GM10847 (cell line): Measurements from ENCODE around the gene ZBP1.

ENCODE experiments used
- POLR2A ChIP-seq: IDR thresholded peaks from 2 replicates; pipeline ENCODE4 v1.6.1; 2011; ENCODE audit not compliant: insufficient read length; ENCODE audit errors: extremely low read depth

Gene ZBP1

GRCh38 chr20:57570145-57570850, 49.9 kb downstream of the ZBP1 start:
- no peak for TF ChIP-seq POLR2A

GRCh38 chr20:57568960-57569359, 51.3 kb downstream of the ZBP1 start:
- TF ChIP-seq POLR2A, result no peak

GRCh38 chr20:57568088-57568896, 51.9 kb downstream of the ZBP1 start:
- no peak for TF ChIP-seq POLR2A

GRCh38 chr20:57567471-57568079, 52.7 kb downstream of the ZBP1 start:
- no peak for TF ChIP-seq POLR2A

GRCh38 chr20:57566803-57567459, 53.3 kb downstream of the ZBP1 start:
- TF ChIP-seq POLR2A, result no peak

GRCh38 chr20:57566399-57566798, 53.8 kb downstream of the ZBP1 start:
- TF ChIP-seq POLR2A, result no peak

GRCh38 chr20:57564951-57565642, 55.1 kb downstream of the ZBP1 start:
- TF ChIP-seq POLR2A, result no peak

- no peak for TF ChIP-seq POLR2A
These were observed 55.9 kb downstream of the ZBP1 start for GRCh38 chr20:57564180-57564802.

GRCh38 chr20:57563522-57563921, 56.7 kb downstream of the ZBP1 start:
- no peak for TF ChIP-seq POLR2A

GRCh38 chr20:57562541-57563465, 57.4 kb downstream of the ZBP1 start:
- no peak for TF ChIP-seq POLR2A

- TF ChIP-seq POLR2A, result no peak
These were observed 58.6 kb downstream of the ZBP1 start for GRCh38 chr20:57561356-57562279.

- no peak for TF ChIP-seq POLR2A
These were observed 59.5 kb downstream of the ZBP1 start, which contains the start of gene PCK1 for GRCh38 chr20:57560554-57561355. Gene PCK1 (plus strand): TSS chr20:57561110. CDS start chr20:57561412, 302 bp downstream.
